GM18505 (cell line): ENCODE data around the gene UPF2.

Source experiments
- ATAC-seq: cut with Tn5 transposase; IDR thresholded peaks from one replicate; pipeline ENCODE4 v1.9.1; 2021; ENCODE audit not compliant: unreplicated experiment
- POLR2A ChIP-seq: IDR thresholded peaks from 4 replicates; pipeline ENCODE4 v1.6.1; 2011; ENCODE audit warnings: borderline replicate concordance; ENCODE audit not compliant: insufficient read depth, insufficient read length; ENCODE audit errors: extremely low read depth

The UPF2 gene

DNA sequence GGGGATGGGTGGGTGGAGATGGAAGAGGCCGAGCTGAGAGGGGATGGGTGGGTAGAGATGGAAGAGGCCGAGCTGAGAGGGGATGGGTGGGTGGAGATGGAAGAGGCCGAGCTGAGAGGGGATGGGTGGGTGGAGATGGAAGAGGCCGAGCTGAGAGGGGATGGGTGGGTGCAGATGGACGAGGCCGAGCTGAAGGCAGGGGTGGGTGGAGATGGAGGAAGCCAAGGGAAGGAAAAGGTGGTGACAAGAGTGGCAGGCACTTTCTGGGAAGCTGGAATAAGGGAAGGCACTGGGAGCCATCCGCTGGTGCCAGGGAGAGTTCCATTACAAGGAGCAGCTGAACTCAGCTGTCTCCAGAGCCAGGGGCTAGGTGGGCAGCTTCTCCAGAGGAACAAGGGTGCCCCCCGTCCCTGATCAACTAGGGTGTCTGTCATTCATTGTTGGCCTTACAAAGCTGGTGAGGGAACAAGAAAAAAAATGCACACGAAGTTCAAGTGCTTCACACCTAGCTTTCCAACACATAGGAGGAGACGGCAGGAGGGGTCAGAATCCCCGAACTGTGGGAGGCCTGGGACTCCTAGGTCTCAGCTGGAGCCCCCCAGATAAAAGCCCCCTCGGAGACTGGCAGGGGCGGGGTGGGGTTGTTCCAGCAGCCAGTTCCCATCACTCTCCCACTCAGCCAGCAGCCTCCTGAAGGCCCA lies 157.0 kb downstream of the UPF2 start:
- no peak for ATAC-seq
- TF ChIP-seq POLR2A = no peak

DNA sequence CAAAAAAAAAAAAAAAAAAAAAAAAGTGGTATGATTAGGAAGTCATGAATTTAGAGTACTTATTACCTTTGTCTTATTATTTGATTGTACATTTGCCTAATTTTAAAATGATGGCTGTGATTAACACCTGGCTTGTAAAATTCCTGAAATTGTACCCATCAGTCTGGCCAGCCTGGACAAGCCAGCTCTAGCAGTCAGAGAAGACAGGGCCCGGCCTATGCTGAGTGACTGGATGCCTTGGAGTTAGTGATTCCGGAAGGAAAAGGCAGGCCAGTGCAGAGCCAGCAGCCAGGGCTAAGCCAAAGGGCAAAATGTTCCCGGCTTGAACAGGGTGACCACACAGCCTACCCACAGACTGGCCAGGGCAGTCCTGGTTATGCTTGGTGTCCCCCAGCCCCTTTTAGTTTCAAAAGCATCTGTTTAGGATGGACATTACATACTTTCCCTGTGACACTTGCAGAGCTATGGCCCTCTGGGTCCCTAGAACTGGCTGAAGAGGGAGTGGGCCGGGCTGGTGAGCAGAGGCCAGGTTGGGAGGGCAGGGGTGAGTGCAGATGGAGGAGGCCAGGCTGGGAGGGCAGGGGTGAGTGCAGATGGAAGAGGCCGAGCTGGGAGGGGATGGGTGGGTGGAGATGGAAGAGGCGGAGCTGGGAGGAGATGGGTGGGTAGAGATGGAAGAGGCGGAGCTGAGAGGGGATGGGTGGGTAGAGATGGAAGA lies 157.7 kb downstream of the UPF2 start:
- no peak for ATAC-seq
- TF ChIP-seq POLR2A = no peak

DNA sequence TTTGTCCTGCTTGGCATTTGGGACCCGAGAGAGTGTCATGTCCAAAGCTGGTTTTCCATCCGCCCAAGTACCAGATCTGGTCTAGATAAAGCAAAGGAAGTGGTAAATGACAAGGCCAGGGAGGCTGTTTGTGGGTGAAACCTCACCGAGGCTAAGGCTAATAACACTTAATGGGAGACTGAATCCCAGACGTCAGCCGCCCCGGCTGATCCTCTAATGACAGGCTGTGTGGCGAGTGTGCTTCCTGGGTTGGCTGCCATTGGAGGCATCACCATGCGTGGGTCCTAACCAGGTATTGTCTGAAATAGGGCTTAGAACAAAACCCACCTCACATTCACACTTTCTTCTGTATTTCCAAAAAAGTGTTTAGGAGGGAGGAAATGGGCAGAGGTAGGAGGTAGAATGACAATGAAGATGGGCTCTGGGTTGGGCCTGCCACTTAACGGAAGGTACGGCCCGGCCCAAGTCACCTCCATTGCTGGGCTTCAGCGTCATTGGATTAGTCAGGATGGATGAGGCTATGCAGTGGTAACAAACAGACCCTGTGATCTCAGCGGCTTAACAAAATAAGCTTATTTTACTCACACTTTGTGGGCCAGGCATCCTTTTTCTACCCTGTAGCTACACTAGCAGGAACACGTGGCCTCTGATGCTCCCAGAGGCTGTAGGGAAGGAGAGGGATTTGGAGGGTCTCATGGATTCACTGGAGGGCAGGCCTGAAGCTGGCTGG lies 159.8 kb downstream of the UPF2 start:
- no peak for ATAC-seq
- TF ChIP-seq POLR2A = no peak

DNA sequence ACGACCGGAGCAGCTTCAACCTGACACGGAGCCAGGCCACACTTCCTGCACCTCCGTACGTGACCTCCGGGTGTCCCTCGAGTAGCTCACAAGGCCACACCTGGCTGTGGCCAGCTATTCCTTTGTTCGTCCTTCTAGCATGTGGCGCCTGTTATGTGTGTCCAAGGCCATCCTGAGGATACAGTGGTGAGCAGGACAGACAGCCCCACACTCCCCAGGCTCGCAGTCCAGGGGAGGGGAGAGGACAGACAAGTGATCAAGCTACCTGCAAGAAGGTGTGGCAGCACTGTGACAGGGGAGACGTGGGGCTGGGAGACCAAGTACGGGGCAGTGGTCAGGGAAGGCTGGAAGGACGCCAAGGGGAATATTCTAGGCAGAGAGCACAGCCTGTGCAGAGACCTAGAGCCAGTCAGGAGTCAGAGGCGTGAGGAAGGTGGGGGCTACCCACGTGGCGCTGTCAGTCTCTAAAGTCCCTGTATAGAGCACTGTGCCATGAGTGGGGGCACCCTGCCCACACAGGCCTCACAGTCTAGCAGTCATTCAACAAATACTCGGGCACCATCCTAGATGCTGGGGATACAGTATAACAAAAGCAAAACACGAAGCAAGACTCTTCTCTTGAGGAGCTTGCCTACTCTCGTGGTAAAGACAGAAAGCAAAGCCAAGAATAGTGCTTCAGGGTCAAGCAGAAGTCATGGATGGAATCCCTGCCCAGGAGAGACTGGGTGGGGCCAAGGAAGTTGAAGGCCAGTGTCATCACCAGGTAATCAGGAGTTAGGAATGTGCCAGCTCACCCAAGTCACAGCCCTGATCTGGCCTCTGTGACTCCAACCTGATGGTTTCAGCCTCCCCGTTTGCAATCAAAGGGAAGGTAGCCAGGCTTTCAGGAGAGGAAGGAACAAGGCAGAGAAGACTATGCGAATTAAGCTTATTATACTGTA lies 160.9 kb downstream of the UPF2 start:
- no peak for ATAC-seq

DNA sequence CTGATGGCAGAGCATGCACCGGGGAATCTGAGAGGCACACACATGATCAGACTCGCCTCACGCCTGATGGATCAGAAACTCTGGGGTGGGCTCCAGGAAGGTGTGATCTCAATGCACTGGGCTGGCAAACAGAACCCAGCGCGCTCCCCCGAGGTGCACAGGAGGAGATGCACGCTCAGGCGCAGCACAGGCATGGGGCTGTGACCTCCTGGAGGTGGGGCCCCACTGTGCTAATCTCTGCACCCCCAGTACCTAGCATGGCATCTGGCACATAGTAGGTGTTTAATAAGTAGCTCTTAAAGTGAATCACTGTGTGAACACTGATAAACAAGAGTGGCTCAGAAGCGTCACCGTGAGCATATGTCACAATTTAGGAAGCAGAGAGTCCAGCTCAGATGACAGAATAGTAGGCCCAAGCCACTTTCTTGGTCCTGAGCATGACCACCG lies 161.6 kb downstream of the UPF2 start:
- no peak for ATAC-seq

More for the DNA sequence above, 160.9 kb downstream of the UPF2 start:
- TF ChIP-seq POLR2A = no peak

DNA sequence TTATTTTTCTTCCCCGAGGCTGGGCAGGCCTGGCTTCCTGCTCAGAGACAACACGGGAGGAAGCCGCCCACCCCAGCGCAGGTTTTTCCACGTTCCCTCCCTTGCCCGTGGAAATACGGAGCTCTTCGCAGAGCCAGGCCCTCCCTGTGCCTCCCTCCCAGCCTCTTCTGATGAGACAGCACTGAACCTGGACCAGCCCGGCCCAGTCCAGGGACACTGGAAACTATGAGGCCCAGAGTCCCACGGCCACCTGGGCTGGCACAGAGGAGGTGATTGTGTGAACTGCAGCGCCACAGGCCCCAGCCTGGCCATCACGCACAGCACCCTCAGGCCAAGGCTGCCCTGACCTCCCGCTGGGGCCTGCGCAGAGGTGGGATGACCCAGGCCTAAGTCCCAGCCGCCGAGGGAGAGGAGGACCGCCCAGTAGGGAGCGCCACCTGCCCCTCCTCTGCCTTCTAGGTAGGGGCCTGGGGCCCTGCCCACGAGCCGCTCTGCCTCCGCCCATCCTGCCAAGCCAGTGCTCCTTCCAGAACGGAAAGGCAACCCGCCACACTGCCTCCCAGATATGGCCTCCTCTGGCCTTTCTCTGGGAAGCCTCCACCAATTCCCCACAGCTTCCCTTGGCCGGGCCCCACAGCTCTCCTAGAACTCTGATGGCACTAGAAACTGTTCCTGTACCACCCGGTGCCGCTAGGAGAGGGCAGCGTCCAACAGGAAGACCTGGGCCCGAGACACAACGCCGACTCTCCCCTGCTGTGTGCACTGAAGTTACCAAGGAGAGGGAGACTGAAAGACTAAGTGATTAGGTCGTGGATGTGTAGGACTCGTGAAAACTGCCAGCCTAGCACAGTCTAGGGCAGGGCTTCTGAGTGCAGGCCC lies 162.2 kb downstream of the UPF2 start:
- TF ChIP-seq POLR2A = no peak
- no peak for ATAC-seq

More for the DNA sequence above, 161.6 kb downstream of the UPF2 start:
- no peak for TF ChIP-seq POLR2A

DNA sequence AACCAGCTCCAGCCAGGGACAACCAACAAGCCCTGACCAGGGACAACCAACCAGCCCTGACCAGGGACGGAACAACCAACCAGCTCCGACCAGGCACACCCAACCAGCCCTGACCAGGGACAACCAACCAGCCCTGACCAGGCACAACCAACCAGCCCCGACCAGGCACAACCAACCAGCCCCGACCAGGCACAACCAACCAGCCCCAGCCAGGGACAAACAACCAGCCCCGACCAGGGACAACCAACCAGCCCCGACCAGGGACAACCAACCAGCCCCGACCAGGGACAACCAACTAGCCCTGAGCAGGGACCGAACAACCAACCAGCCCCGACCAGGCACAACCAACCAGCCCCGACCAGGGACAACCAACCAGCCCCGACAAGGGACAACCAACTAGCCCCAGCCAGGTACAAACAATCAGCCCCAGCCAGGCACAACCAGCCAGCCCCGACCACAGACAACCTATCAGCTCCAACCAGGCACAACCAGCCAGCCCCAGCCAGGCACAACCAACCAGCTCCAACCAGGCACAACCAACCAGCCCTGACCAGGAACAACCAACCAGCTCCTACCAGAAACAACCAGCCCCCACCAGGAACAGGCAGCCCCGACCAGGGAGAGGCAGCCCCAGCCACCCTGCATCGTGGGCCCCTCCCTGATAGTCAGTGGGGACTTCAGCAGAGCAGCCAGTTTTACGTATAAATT lies 163.1 kb downstream of the UPF2 start:
- no peak for ATAC-seq
- no peak for TF ChIP-seq POLR2A

DNA sequence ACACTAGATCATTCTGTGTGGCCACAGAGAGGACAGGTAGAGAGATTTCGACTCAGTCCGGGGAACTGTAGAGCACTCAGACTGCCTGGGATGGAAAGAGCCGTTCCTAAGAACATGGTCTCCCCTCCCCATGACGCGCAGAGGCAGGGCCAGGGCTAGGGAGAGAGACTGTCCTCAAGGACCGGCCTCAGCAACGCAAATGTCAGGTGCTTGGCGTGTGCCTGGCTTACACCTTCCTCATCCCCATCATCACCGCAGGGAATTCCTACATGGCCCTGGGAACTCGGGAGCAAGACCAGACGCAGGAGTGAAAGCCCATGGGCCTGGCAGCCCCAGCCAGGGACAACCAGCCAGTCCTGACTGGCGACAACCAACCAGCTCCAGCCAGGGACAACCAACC lies 163.8 kb downstream of the UPF2 start:
- no peak for TF ChIP-seq POLR2A
- ATAC-seq = no peak

DNA sequence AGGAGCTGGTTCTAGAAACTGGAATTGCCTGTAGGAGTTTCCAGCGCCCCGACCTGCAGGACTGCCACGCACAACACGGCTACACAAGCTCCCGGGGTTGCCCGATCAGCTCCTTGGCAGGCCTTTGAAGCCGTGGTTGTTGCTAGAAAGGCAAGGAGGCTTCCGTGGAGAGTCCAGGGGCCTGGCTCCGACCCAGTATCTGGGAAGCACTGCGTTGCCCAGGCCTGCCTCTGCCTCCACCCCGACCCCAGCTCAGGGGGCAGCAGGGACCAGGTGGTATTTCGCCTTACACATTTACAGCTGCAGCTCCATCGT lies 165.1 kb downstream of the UPF2 start:
- ATAC-seq = no peak
- TF ChIP-seq POLR2A = no peak

DNA sequence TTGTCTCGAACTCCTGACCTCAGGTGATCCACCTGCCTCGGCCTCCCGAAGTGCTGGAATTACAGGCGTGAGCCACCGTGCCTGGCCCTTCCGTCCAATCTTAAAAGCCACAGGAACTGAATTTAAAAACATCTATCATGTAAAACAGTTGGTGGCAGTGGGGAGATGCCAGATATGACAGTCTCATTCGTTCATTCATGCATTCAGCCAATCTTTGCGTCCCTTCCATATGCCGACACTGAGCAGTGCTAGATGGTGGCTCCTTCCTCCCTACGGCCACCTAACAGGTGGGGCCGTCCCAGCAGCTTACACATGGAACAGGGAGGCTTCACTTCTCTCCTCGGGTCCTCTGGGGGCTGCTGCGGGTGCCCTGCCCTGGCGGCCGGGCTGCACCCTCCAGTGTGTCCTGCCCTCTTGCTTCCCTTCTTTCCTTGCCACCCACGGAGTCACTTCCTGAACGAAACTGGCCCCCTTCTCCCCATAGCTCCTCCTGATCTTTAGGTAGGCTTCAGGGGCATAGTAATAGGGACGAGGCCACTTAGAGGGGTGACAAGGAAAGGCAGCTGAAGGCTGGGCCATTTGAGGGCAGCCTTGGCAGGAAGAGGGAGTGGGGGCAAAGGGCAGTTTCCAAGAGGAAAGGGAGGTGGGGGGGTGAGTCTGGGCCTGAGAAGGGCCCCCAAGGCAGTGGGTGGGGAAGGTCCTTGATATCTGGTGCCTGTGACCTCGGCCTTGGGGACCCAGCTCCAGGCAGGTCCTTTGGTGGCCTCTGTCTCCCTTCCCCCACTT lies 165.6 kb downstream of the UPF2 start:
- no peak for TF ChIP-seq POLR2A
- no peak for ATAC-seq

DNA sequence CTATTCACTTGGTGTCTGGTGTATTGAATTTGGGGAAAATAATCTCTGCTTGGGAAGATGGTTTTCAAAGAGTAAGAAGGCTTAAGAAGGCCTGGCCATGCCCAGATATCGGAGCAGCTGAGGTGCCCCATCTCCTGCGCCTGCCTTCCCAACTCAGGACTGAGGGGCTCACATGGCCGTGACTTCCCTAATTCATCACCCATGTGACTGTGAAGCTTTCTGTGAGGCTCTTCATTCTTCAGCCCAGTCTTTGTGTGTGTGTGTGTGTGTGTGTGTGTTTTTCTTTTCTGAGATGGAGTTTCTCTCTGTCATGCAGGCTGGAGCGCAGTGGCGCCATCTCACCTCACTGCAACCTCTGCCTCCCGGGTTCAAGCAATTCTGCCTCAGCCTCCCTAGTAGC lies 166.3 kb downstream of the UPF2 start:
- TF ChIP-seq POLR2A = no peak
- ATAC-seq = no peak
